Cerebellar nuclear complex (tissue), 1 donor: ENCODE results near the gene FMNL3.
A peak's percentile ranks its signal among the peaks of the same experiment; 100 is the strongest.
"Not testable (repeated sequence)": the region's sequence is repeated elsewhere in the genome, so short reads cannot be mapped to it uniquely, and the experiment has no call there.

Experiments
- DNase-seq, 2 experiments: peaks; one replicate each; lab custom pipeline; 2025; lab: John Stamatoyannopoulos, UW

FMNL3 gene

GRCh38 chr12:49632986-49633702 is 74.1 kb downstream of the FMNL3 start:
- no peak for DNase-seq

GRCh38 chr12:49632401-49632800 is 74.8 kb downstream of the FMNL3 start:
- no peak for DNase-seq

- no peak for DNase-seq
Observed at GRCh38 chr12:49631336-49631907, 75.8 kb downstream of the FMNL3 start.

GRCh38 chr12:49627752-49628360 is 79.3 kb downstream of the FMNL3 start:
- no peak for DNase-seq

GRCh38 chr12:49626836-49627235 is 80.4 kb downstream of the FMNL3 start:
- DNase-seq = no peak

- no peak for DNase-seq
Observed at GRCh38 chr12:49626169-49626835, 80.9 kb downstream of the FMNL3 start.

- no peak for DNase-seq
Observed at GRCh38 chr12:49624921-49625577, 82.2 kb downstream of the FMNL3 start.

- DNase-seq = peak; percentile 32 to 34
Observed at GRCh38 chr12:49623142-49623904, 83.9 kb downstream of the FMNL3 start, which contains the start of gene PRPF40B. PRPF40B (plus strand) TSS chr12:49623561; CDS start chr12:49623591, 30 bp downstream.

GRCh38 chr12:49622501-49623141 is 84.6 kb downstream of the FMNL3 start:
- no peak for DNase-seq

GRCh38 chr12:49621651-49622500 is 85.3 kb downstream of the FMNL3 start:
- no peak for DNase-seq

- no peak for DNase-seq
Observed at GRCh38 chr12:49619286-49619685, 87.9 kb downstream of the FMNL3 start.

GRCh38 chr12:49618576-49618975 is 88.6 kb downstream of the FMNL3 start:
- DNase-seq = no peak

- DNase-seq = no peak
Observed at GRCh38 chr12:49616533-49617219, 90.5 kb downstream of the FMNL3 start.

- DNase-seq = no peak
Observed at GRCh38 chr12:49615725-49616124, 91.5 kb downstream of the FMNL3 start.

GRCh38 chr12:49612210-49612609 is 95.0 kb downstream of the FMNL3 start:
- no peak for DNase-seq

- not testable (repeated sequence) for DNase-seq
Observed at GRCh38 chr12:49610785-49611184, 96.4 kb downstream of the FMNL3 start.

GRCh38 chr12:49609875-49610154 is 97.4 kb downstream of the FMNL3 start:
- no peak for DNase-seq

- no peak for DNase-seq
Observed at GRCh38 chr12:49609059-49609874, 97.9 kb downstream of the FMNL3 start.

GRCh38 chr12:49605539-49605938 is 101.7 kb downstream of the FMNL3 start, which contains the start of gene FAM186B:
FAM186B (minus strand) TSS chr12:49605639; CDS start chr12:49605477, 162 bp downstream.
- DNase-seq = not testable (repeated sequence)
